HepG2 (cell line): ENCODE measurements around the gene ZNF764. TPM values are rescaled to one million over a fixed set of nuclear protein-coding genes. Genes with fewer than 3 reads are reported as not detected.
A peak's percentile ranks its signal among the peaks of the same experiment; 100 is the strongest.

Experiments used
- CEBPG ChIP-seq: IDR thresholded peaks from 2 replicates; pipeline ENCODE4 v1.6.1; 2016
- FOSL1 ChIP-seq: sonication (generic); formaldehyde crosslinking; IDR thresholded peaks from 2 replicates; pipeline ENCODE4 v1.9.0; 2021; ENCODE audit warnings: missing genetic modification reagents, borderline replicate concordance
- HOXA9 ChIP-seq: sonication (generic); formaldehyde crosslinking; IDR thresholded peaks from 2 replicates; pipeline ENCODE4 v1.8.1; 2022; ENCODE audit warnings: missing genetic modification reagents, mild to moderate bottlenecking, moderate library complexity, borderline replicate concordance
- RFX1 ChIP-seq: fragments of 450-650 bp; IDR thresholded peaks from 2 replicates; pipeline ENCODE4 v1.6.1; 2017
- RFX5 ChIP-seq: IDR thresholded peaks from 2 replicates; pipeline ENCODE4 v1.6.1; 2011; ENCODE audit warnings: low read depth, low read length, improper control_type of control experiment
- U2AF2 ChIP-seq: fragments of 200-400 bp; formaldehyde crosslinking; IDR thresholded peaks from 2 replicates; pipeline ENCODE4 v1.6.1; 2017; ENCODE audit warnings: low read depth, mild to moderate bottlenecking, low read length
- ZNF205 ChIP-seq: IDR thresholded peaks from 2 replicates; pipeline ENCODE4 v1.6.1; 2018; ENCODE audit warnings: missing biosample characterization, missing genetic modification reagents
- ZNF333 ChIP-seq: sonication (generic); formaldehyde crosslinking; IDR thresholded peaks from 2 replicates; pipeline ENCODE4 v1.4.0; 2020; ENCODE audit warnings: mild to moderate bottlenecking, missing genetic modification reagents, borderline replicate concordance
- ZNF720 ChIP-seq: sonication (generic); formaldehyde crosslinking; IDR thresholded peaks from 2 replicates; pipeline ENCODE4 v1.4.0; 2020; ENCODE audit warnings: missing genetic modification reagents
- polyA plus RNA-seq, 8 experiments: library from polyadenylated mRNA; depleted of rRNA in 3 of 8; stranded (reverse) in 7 of 8; unstranded in 1 of 8; fragments of >200 nt; fragmentation: Illumina TruSeq in 4 of 8; extraction: Trizol in 4 of 8; gene quantifications; 2 replicates each; pipeline versions ENCODE4 v1.2.1 to v1.2.3, GENCODE V29; 2011 to 2016; ENCODE audit warnings: low read depth in 4 of 8, missing spikeins in 1 of 8, mixed read lengths in 1 of 8; ENCODE audit not compliant: insufficient read depth in 1 of 8
- total RNA-seq, 5 experiments: library from RNA; depleted of rRNA; stranded (reverse); fragments of >200 nt; fragmentation: Illumina TruSeq; extraction: Trizol; gene quantifications; 2 replicates each; pipeline ENCODE4 v1.2.3, GENCODE V29; 2016; ENCODE audit warnings: low read depth in 1 of 5
- TF ChIP-seq, protein P1 (sequence below): sonication (generic); formaldehyde crosslinking; IDR thresholded peaks from 2 replicates; pipeline ENCODE4 v1.4.0; 2020; ENCODE audit warnings: missing genetic modification reagents
- TF ChIP-seq, protein P2 (sequence below): sonication (generic); formaldehyde crosslinking; IDR thresholded peaks from 2 replicates; pipeline ENCODE4 v1.9.0; 2022; ENCODE audit warnings: missing genetic modification reagents, mild to moderate bottlenecking, borderline replicate concordance
- TF ChIP-seq, protein P3 (sequence below): sonication (generic); formaldehyde crosslinking; IDR thresholded peaks from 2 replicates; pipeline ENCODE4 v1.4.0; 2020; ENCODE audit warnings: missing genetic modification reagents
- TF ChIP-seq, protein P4 (sequence below): IDR thresholded peaks from 2 replicates; pipeline ENCODE4 v1.6.1; 2016; ENCODE audit warnings: missing genetic modification reagents, missing compliant biosample characterization
- TF ChIP-seq, protein P5 (sequence below): sonication (generic); formaldehyde crosslinking; IDR thresholded peaks from 2 replicates; pipeline ENCODE4; 2020; ENCODE audit warnings: missing genetic modification reagents, mild to moderate bottlenecking, borderline replicate concordance
- TF ChIP-seq, protein P6 (sequence below): sonication (generic); formaldehyde crosslinking; IDR thresholded peaks from 2 replicates; pipeline ENCODE4 v1.4.0; 2020; ENCODE audit warnings: mild to moderate bottlenecking, missing genetic modification reagents
- TF ChIP-seq, protein P7 (sequence below): sonication (generic); formaldehyde crosslinking; IDR thresholded peaks from 2 replicates; pipeline ENCODE4 v1.4.0; 2020; ENCODE audit warnings: missing genetic modification reagents, borderline replicate concordance

ZNF764 gene
- total and polyA plus RNA-seq, 2 of the 13 experiments (the other 11 are each of a cell fraction or from before 2014, with no cell fraction given): 4.1 to 9.1 TPM

DNA sequence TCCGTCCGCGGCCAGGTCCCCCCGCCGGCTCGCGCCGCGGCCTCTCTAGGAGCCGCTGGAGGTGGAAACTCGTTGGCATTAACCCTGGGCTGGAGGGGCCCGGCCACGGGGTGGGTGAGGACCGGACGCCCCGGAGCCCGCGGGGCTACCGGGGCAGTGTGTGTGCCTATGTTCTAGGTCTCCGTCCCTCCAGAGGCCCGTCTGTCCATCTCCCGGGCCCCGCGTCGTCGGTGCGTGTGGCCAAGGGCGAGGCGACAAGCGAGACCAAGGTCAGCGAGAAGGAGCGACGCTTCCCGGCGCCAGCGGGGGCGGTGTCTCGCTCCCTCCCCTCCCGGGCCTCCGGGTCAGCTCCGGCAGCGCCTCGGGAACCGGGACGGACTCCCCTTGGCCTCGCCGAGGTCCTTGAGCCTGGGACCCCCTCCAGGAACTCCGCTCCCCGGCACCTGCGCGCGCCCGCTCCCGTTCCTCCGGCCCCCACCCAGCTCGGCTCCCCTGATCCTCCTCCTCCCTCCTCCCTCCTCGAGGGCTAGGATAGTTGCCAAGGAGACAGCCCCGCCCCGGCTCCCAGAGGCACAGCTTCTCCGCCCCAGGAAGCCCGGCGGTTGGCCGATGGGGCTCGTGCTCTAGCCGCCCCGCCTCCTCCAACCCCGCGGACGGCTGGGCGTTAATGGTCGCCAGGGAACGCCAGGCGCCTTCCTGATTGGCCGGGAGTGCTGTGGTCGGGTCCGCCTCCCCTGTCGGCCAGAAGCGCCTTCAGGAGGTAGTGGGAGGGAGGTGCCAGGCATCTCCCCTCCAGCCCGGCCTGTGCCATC, 31.1 kb downstream of the ZNF764 start (continued):
- TF ChIP-seq, protein P1, sequence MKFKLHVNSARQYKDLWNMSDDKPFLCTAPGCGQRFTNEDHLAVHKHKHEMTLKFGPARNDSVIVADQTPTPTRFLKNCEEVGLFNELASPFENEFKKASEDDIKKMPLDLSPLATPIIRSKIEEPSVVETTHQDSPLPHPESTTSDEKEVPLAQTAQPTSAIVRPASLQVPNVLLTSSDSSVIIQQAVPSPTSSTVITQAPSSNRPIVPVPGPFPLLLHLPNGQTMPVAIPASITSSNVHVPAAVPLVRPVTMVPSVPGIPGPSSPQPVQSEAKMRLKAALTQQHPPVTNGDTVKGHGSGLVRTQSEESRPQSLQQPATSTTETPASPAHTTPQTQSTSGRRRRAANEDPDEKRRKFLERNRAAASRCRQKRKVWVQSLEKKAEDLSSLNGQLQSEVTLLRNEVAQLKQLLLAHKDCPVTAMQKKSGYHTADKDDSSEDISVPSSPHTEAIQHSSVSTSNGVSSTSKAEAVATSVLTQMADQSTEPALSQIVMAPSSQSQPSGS (CRISPR knock-in tag): no peak
- TF ChIP-seq ZNF333 (CRISPR knock-in tag) (0 out of 2 replicates have a peak, but pooled peaks have one; percentile 83), FOSL1 (CRISPR knock-in tag) (no peak), ZNF720 (CRISPR knock-in tag) (no peak), U2AF2 (no peak), ZNF205 (CRISPR knock-in tag) (no peak; the same call in 1 of the 2 replicates), HOXA9 (CRISPR knock-in tag) (0 out of 2 replicates have a peak, but pooled peaks have one; percentile 2), CEBPG (CRISPR knock-in tag) (no peak), RFX1 (peak; percentile 98), RFX5 (peak; percentile 42; the same call in 1 of the 2 replicates)
- TF ChIP-seq, protein P2, sequence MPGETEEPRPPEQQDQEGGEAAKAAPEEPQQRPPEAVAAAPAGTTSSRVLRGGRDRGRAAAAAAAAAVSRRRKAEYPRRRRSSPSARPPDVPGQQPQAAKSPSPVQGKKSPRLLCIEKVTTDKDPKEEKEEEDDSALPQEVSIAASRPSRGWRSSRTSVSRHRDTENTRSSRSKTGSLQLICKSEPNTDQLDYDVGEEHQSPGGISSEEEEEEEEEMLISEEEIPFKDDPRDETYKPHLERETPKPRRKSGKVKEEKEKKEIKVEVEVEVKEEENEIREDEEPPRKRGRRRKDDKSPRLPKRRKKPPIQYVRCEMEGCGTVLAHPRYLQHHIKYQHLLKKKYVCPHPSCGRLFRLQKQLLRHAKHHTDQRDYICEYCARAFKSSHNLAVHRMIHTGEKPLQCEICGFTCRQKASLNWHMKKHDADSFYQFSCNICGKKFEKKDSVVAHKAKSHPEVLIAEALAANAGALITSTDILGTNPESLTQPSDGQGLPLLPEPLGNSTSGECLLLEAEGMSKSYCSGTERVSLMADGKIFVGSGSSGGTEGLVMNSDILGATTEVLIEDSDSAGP (CRISPR knock-in tag): peak; percentile 88; the same call in 1 of the 2 replicates
- TF ChIP-seq, protein P3, sequence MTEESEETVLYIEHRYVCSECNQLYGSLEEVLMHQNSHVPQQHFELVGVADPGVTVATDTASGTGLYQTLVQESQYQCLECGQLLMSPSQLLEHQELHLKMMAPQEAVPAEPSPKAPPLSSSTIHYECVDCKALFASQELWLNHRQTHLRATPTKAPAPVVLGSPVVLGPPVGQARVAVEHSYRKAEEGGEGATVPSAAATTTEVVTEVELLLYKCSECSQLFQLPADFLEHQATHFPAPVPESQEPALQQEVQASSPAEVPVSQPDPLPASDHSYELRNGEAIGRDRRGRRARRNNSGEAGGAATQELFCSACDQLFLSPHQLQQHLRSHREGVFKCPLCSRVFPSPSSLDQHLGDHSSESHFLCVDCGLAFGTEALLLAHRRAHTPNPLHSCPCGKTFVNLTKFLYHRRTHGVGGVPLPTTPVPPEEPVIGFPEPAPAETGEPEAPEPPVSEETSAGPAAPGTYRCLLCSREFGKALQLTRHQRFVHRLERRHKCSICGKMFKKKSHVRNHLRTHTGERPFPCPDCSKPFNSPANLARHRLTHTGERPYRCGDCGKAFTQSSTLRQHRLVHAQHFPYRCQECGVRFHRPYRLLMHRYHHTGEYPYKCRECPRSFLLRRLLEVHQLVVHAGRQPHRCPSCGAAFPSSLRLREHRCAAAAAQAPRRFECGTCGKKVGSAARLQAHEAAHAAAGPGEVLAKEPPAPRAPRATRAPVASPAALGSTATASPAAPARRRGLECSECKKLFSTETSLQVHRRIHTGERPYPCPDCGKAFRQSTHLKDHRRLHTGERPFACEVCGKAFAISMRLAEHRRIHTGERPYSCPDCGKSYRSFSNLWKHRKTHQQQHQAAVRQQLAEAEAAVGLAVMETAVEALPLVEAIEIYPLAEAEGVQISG: peak; percentile 94
- TF ChIP-seq, protein P4, sequence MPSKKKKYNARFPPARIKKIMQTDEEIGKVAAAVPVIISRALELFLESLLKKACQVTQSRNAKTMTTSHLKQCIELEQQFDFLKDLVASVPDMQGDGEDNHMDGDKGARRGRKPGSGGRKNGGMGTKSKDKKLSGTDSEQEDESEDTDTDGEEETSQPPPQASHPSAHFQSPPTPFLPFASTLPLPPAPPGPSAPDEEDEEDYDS (CRISPR knock-in tag): peak; percentile 71; the same call in 1 of the 2 replicates
- TF ChIP-seq, protein P5, sequence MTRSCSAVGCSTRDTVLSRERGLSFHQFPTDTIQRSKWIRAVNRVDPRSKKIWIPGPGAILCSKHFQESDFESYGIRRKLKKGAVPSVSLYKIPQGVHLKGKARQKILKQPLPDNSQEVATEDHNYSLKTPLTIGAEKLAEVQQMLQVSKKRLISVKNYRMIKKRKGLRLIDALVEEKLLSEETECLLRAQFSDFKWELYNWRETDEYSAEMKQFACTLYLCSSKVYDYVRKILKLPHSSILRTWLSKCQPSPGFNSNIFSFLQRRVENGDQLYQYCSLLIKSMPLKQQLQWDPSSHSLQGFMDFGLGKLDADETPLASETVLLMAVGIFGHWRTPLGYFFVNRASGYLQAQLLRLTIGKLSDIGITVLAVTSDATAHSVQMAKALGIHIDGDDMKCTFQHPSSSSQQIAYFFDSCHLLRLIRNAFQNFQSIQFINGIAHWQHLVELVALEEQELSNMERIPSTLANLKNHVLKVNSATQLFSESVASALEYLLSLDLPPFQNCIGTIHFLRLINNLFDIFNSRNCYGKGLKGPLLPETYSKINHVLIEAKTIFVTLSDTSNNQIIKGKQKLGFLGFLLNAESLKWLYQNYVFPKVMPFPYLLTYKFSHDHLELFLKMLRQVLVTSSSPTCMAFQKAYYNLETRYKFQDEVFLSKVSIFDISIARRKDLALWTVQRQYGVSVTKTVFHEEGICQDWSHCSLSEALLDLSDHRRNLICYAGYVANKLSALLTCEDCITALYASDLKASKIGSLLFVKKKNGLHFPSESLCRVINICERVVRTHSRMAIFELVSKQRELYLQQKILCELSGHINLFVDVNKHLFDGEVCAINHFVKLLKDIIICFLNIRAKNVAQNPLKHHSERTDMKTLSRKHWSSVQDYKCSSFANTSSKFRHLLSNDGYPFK (CRISPR knock-in tag): peak; percentile 80
- TF ChIP-seq, protein P6, sequence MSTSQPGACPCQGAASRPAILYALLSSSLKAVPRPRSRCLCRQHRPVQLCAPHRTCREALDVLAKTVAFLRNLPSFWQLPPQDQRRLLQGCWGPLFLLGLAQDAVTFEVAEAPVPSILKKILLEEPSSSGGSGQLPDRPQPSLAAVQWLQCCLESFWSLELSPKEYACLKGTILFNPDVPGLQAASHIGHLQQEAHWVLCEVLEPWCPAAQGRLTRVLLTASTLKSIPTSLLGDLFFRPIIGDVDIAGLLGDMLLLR (CRISPR knock-in tag): peak; percentile 80; the same call in 1 of the 2 replicates
- TF ChIP-seq, protein P7, sequence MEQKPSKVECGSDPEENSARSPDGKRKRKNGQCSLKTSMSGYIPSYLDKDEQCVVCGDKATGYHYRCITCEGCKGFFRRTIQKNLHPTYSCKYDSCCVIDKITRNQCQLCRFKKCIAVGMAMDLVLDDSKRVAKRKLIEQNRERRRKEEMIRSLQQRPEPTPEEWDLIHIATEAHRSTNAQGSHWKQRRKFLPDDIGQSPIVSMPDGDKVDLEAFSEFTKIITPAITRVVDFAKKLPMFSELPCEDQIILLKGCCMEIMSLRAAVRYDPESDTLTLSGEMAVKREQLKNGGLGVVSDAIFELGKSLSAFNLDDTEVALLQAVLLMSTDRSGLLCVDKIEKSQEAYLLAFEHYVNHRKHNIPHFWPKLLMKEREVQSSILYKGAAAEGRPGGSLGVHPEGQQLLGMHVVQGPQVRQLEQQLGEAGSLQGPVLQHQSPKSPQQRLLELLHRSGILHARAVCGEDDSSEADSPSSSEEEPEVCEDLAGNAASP (CRISPR knock-in tag): 0 out of 2 replicates have a peak, but pooled peaks have one; percentile 23
